Neural progenitor cell (in vitro differentiated cells): ENCODE data around the gene MED31. TPM values are rescaled to one million over a fixed set of nuclear protein-coding genes. Genes with fewer than 3 reads are reported as not detected.

Experiments used
- microRNA-seq: library from miRNA; unstranded; fragments of <30 nt; microRNA quantifications from one replicate; pipeline ENCODE4, GENCODE V29; 2016
- small RNA-seq: library from RNA; depleted of rRNA; stranded (forward); fragments of <200 nt; gene quantifications from one replicate; pipeline ENCODE3, GENCODE V24; 2015
- total RNA-seq: library from RNA; depleted of rRNA; stranded (reverse); fragments of >200 nt; gene quantifications from 2 replicates; pipeline ENCODE4 v1.2.3, GENCODE V29; 2015; ENCODE audit warnings: low replicate concordance

The MED31 gene
- total RNA-seq, 1 donor from 2014 or later: 35.7 TPM

Small RNA genes lying within 50 kb of the gene (microRNA-seq; reads per million reads assigned to microRNA genes)
- gene MIR4520-1 (not detected), gene MIR4520-2 (not detected)

Small RNA genes lying within 50 kb of the gene (small RNA-seq; reads per million reads assigned to genes)
- not detected for gene MIR4520-1
- not detected for gene RNA5SP435

Other genes starting within 250 kb of the MED31 start
- 0.37 and 2.3 TPM in 2 replicates for gene AIPL1, start 216.5 kb downstream of the MED31 start, total RNA-seq
- gene PIMREG, start 207.2 kb downstream of the MED31 start, total RNA-seq: 71.3 and 151 TPM in 2 replicates
- gene PITPNM3, start 95.0 kb downstream of the MED31 start, total RNA-seq: 2.8 and 5.0 TPM in 2 replicates
- gene KIAA0753, start 10.9 kb downstream of the MED31 start, total RNA-seq: 24.1 and 30.8 TPM in 2 replicates
- gene TXNDC17, start 10.5 kb downstream of the MED31 start, total RNA-seq: 175 and 214 TPM in 2 replicates
- 3.8 and 3.9 TPM in 2 replicates for gene C17orf100, start 157 bp upstream of the MED31 start, total RNA-seq
- gene SLC13A5, start 61.8 kb upstream of the MED31 start, total RNA-seq: 0.31 TPM in 1 of 2 replicates, not detected in the other
- not detected in 2 replicates for gene XAF1, start 104.4 kb upstream of the MED31 start, total RNA-seq
- not detected in 2 replicates for gene FBXO39, start 124.6 kb upstream of the MED31 start, total RNA-seq
- gene TEKT1, start 180.1 kb upstream of the MED31 start, total RNA-seq: not detected in 2 replicates